Liver (tissue), 3 donors: ENCODE results near the gene RGS1.

ENCODE experiments used
- CTCF ChIP-seq: fragments of 150-350 bp; IDR thresholded peaks from 2 replicates; pipeline ENCODE4 v1.5.1; 2017; ENCODE audit warnings: improper control_type of control experiment, low read depth, low read length; ENCODE audit not compliant: missing input control
- JUND ChIP-seq, 2 donors: IDR thresholded peaks; 2 replicates each; pipeline ENCODE4 v1.6.1; 2016; ENCODE audit warnings: antibody characterized with exemption in 2 of 2
- MAX ChIP-seq: IDR thresholded peaks from 2 replicates; pipeline ENCODE4 v1.6.1; 2016; ENCODE audit warnings: antibody characterized with exemption
- NR2F2 ChIP-seq: IDR thresholded peaks from 2 replicates; pipeline ENCODE4 v1.6.1; 2016; ENCODE audit warnings: antibody characterized with exemption
- RAD21 ChIP-seq, 2 donors: IDR thresholded peaks; 2 replicates each; pipeline ENCODE4 v1.6.1; 2016; ENCODE audit warnings: antibody characterized with exemption in 2 of 2, mild to moderate bottlenecking in 2 of 2
- REST ChIP-seq: IDR thresholded peaks from 2 replicates; pipeline ENCODE4 v1.6.1; 2016; ENCODE audit warnings: antibody characterized with exemption, mild to moderate bottlenecking
- RXRA ChIP-seq, 2 donors: IDR thresholded peaks; 2 replicates each; pipeline ENCODE4 v1.6.1; 2017 to 2018; ENCODE audit warnings: antibody characterized with exemption in 2 of 2, mild to moderate bottlenecking in 1 of 2
- SP1 ChIP-seq: IDR thresholded peaks from 2 replicates; pipeline ENCODE4 v1.6.1; 2018; ENCODE audit warnings: antibody characterized with exemption, mild to moderate bottlenecking
- YY1 ChIP-seq: IDR thresholded peaks from 2 replicates; pipeline ENCODE4 v1.6.1; 2016; ENCODE audit warnings: antibody characterized with exemption, mild to moderate bottlenecking
- ZBTB33 ChIP-seq: IDR thresholded peaks from 2 replicates; pipeline ENCODE4 v1.6.1; 2016; ENCODE audit warnings: antibody characterized with exemption
- donor health status: healthy.
- donor health status: healthy.

- no peak for TF ChIP-seq CTCF
- no peak for TF ChIP-seq REST
- TF ChIP-seq JUND (IDR thresholded peaks at IDR 0.05) = no peak
- no peak for TF ChIP-seq MAX
- TF ChIP-seq RXRA (IDR thresholded peaks at IDR 0.05) = peak in 1 of 2 donors; percentile 44
- no peak for TF ChIP-seq YY1
- no peak for TF ChIP-seq RAD21 (IDR thresholded peaks at IDR 0.05)
- no peak for TF ChIP-seq NR2F2
- TF ChIP-seq SP1 = no peak
- TF ChIP-seq ZBTB33 = no peak
Observed at GRCh38 chr1:192603218-192603787, 27.7 kb downstream of the RGS1 start.
